HG03280 (cell line): ENCODE data around the gene BCAS1.
"Not testable (repeated sequence)": the region's sequence is repeated elsewhere in the genome, so short reads cannot be mapped to it uniquely, and the experiment has no call there.

Experiments
- ATAC-seq: cut with Tn5 transposase; IDR thresholded peaks from one replicate; pipeline ENCODE4 v1.9.1; 2021; ENCODE audit warnings: mild to moderate bottlenecking, moderate library complexity; ENCODE audit not compliant: unreplicated experiment

BCAS1 gene

DNA sequence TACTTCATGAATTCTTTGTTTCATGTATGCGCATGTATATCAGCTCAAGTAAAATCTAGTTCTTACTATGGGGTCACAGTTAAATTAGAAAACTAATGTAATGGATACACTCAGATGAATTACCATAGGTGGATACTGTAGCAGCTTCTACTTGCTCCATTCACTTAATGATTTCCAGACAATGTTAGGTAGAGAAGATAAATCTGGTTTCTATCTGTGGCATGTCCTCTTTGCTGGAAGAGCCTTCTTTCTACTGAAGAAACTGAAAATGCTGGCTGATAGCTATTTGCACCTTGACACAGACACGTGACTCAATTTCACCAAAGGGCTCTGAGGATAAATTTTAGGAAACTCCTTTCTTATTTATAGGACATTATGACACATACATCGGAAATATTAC, 49.5 kb downstream of the BCAS1 start:
- ATAC-seq: no peak

DNA sequence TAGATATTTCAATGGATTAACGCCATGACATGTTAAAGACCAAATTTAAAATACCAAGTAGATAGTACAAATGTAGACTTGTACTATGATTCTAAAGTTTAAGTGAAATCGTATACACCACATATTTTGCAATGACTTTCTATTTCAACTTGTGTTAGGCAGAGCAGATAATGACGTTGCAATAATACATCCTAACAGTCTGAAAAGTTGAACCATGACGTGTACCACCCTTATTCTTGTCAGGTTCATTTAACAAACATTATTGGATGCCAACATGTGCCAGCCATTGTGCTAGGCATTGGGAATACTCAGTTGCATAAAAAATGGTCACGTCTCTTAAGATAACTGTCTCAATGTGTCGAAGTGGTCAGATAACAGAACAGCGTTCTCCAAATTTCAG, 50.0 kb downstream of the BCAS1 start:
- ATAC-seq: no peak

DNA sequence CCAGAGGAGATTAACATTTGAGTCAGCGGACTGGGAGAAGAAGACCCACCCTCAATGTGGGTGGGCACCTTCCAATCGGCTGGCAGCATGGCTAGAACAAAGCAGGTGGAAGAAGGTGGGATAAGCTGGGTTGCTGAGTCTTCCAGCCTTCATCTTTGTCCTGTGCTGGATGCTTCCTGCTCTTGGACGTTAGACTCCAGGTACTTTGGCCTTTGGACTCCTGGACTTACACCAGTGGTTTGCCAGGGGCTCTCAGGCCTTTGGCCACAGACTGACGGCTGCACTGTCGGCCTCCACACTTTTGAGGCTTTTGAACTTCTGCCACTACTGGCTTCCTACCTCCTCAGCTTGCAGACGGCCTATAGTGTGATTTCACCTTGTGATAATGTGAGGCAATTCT, 50.8 kb downstream of the BCAS1 start:
- ATAC-seq: no peak

DNA sequence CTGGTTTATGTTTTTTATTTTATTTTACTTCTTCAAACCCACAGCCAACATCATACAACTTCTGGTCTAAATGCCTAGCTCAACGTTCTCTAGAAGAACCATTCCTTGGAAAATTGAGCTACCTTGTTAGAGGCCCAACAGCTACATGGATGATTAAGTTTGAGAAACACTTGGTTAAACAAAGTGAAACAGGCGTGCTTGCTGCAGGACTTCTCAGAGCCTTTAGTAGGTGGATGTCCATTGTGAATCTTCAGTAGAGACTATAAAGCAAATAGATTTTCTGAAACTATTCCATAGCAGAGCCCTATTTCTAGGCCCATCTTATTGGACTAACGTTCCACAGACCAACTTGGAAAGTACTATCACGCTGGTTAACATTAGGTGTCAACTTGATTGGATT, 51.3 kb downstream of the BCAS1 start:
- no peak for ATAC-seq

DNA sequence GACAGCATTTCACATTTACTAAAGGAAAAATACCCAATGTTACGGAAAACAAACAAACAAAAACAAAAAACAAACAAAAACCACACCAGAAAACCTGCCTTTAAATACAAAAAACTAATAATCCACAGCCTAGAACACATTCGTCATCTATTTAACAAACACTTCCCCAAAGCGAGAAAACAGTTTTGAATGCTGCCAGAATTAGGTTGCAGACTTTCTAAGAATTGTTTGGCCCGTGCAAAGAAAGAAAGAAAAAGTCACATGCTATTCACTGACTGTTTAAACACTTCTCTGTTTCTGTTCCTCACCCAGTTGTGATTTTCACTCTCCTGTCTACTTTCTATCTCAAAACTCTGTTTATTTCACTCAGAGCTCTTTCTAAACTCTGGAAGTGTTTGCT, 52.5 kb downstream of the BCAS1 start:
- peak; percentile 92 for ATAC-seq

DNA sequence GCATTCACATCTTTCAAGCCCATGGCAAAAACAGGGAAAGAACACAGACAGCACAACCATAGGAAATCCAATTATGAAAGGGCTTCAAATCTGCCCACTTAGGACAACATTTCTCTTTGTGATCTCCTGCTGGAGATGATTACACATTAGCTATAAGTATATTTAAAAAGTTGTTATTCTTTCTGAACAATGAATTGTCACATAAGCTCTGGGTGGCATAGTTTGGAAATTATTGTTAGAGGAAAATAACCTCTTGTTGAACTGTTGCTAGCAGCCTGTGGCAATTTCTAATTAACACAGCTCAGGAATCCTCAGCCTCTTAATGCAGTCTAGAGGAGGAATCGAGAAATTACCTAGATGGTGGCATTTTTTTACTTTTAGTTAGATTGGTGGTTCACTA, 54.9 kb downstream of the BCAS1 start:
- ATAC-seq: no peak

DNA sequence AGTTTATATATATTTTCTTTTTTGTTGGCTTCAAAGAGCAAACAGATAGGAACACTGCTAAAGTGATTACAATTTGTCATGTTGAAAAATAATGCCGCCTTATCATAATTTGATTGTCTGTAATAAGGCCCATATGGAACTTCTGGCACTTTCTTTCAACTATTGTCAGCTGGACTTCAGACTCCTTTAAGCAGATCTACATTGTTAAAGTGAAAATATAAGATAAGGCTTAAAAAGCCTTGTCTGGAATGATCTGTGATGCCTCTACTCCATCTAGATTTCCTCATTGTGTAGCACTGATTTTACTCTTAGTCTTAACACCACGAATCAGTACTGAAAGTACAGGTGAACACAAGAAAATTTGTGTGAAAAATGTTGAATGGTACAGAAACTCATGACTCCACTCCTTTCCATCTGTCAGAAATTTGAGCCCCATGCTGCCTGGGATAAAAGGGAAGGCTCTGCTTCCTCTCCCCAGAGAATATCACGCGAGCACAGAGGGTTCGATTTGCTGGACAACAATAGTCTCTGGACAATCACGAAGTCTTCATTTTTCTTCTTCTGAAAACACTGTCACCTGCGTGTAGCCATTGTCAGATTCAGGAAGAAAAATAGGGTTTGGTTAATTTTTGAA, 56.0 kb downstream of the BCAS1 start:
- no peak for ATAC-seq

DNA sequence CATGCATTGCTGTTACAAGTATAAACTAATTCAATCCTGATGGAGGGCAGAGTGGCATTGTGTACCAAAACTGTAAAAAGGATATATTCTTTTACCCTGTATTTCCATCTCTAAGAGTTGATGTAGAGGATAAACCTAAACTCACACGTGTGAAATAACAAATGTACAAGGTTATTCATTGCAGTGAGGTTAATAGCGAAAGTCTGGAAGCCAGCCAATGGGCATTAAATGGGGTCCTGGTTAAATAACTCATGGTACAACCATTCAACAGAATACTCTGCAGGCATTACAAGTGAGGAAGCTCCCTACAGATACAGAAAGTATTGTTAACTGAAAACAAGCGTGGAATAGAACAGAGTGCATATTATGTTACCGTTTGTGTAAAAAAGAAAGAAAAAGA, 56.9 kb downstream of the BCAS1 start:
- ATAC-seq: no peak

DNA sequence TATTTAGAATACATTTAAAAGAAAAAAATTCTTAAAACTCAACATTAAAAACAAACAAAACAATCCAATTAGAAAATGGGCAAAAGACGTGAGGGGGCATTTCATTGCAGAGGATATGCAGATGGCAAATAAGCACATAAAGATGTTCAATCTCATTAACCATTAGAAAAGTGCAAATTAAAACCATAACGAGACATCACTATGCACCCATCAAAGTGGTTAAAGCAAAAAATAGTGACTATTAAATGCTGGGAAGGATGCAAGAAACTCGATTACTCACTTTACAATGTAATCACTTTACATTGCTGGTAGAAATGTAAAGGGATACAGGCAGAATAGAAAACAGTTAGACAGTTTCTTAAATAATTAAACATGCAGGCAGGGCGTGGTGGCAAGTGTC, 59.0 kb downstream of the BCAS1 start:
- ATAC-seq: no peak

DNA sequence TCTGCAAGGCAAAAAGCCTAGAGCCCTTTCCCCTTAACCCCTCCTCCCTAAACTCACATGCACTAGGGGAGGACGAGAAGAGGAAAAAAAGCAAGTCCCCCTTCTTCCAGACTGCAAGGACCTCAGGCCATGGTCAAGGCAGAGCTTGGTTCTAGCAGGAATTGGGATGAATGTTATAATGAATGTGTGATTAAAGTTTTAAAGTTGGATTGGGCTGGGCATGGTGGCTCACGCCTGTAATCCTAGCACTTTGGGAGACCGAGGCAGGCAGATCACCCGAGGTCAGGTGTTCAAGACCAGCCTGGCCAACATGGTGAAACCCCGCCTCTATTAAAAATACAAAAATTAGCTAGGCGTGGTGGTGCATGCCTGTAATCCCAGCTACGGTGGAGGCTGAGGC, 64.2 kb downstream of the BCAS1 start:
- not testable (repeated sequence) for ATAC-seq

DNA sequence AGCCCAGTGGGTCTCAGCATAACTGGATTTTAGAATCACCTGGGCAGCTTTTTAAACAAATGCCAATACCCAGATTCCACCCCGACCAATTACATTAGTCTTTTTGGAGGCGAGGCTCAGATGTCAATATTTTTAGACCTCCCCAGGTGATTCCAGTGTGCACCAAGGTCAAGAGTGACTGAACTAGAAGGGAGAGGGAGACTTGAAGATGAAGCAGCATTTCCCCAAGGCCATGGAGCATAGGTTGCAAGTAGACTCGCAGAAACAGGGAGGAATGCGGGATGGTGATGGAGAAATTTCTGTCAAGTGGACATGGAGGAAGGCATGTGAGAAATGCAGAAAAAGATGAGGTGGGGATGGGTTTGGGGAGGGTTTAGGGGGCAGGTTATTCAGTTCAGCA, 64.9 kb downstream of the BCAS1 start:
- no peak for ATAC-seq

DNA sequence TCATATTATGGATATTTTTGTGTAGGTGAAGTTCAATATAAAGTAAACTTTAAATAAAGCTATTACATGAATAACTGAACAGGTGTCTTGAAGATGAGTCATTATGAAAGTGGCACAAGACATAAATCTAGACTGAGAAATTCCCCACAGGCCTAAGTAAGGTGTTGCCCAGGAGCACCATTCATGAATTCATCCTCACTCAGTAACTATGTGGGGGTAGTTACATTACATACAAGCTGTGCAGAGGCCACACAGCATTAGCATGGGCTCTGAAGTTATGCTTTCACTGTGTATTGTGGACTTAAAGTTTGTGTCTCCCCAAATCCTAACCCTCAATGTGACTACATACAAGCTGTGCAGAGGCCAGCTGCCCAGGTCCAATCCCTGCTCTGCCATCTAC, 65.9 kb downstream of the BCAS1 start:
- peak; percentile 89 for ATAC-seq

DNA sequence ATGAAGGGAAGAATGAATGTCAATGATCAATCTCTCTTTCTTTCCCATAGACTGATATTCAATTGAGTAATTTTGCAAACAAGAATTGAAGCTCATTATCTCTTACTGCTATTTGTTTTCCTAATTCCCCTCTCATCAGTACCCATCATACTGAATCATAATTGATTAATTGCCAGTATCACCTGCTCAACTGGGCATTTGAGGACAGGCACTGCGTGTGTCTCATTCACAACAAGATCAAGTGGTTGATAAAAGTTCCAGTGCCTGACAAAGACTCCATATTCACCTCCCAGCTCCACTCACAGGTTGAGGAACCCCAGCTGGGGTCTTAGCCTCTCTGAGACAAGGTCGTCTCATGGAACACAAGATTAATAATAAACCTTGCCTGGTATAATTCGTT, 67.7 kb downstream of the BCAS1 start:
- ATAC-seq: no peak

DNA sequence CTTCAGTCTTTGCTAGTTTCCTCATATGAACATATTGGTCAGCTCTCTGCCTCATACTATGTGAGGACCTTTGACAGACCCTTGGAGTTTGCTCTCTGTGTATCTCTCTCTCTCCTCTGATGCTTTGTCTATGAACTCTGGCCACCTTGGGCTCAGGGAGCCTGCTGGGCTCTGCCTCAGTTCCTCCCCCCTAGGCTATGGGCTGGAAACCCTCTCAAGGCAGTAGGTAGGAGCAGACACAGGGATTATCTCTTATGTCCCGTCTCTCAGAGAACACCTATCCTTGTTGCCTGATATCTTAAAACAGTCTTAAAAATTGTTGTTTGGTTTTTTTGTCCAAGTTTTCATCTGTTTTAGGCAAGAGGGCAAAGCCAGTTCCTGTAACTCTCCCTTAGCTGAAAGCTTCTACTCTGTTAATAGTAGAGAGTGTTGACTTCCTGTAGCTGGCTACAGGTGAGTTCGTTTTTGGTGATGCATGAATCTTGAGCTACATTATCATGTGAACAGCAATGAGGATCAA, 68.3 kb downstream of the BCAS1 start:
- no peak for ATAC-seq

DNA sequence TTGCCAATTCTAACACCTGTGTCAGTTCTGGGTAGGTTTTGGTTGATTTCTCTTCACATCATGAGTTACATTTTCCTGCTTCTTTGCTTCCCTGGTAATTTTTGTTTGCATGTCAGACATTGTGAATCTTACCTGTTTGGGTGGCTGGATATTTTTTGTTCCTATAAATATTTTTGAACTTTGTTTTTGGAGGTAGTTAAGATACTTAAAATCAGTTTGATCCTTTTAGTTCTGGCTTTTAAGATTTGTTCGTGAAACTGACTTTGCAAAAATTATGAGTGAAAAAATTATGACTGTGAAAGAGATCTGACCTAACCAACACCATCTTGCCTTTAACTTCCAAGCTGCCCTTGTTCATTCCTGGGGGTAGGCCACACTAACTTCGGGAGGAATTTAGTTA, 69.5 kb downstream of the BCAS1 start:
- ATAC-seq: no peak

DNA sequence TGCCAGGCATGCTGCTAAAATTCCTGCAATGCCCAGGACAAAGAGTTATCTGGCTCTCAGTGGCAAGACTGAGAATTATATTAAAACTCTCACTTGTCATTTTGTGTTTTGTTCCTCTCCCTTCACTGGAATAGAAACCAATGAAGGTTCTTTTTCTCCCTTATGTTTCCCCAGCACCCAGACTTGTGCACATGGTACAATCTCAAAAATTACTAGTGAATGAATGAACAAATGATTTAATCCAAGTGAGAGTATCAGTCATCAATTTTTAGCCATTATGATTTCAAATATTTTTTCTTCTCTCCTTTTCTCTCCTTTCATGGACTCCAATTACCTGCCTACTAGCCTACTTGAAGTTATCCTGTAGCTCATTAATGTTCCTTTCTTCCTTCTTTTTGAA, 70.1 kb downstream of the BCAS1 start:
- no peak for ATAC-seq

DNA sequence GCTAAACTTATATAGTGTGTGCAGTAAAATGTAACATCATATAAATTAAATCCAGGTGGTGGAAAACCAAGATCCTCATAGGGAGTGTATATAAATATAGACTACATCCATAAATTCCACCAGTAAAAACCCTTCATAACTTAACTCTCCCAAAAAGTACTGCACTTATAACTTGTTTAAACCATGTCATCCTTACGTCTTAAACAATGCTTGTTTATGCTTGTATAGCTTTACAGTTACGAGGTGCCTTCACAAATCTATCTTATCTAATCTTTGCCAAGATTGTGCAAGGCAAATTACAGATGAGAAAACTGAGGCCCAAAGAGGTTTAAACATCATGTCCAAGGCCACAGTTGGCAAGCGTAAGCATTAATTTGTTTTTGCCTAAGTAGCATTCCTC, 71.3 kb downstream of the BCAS1 start:
- ATAC-seq: no peak

DNA sequence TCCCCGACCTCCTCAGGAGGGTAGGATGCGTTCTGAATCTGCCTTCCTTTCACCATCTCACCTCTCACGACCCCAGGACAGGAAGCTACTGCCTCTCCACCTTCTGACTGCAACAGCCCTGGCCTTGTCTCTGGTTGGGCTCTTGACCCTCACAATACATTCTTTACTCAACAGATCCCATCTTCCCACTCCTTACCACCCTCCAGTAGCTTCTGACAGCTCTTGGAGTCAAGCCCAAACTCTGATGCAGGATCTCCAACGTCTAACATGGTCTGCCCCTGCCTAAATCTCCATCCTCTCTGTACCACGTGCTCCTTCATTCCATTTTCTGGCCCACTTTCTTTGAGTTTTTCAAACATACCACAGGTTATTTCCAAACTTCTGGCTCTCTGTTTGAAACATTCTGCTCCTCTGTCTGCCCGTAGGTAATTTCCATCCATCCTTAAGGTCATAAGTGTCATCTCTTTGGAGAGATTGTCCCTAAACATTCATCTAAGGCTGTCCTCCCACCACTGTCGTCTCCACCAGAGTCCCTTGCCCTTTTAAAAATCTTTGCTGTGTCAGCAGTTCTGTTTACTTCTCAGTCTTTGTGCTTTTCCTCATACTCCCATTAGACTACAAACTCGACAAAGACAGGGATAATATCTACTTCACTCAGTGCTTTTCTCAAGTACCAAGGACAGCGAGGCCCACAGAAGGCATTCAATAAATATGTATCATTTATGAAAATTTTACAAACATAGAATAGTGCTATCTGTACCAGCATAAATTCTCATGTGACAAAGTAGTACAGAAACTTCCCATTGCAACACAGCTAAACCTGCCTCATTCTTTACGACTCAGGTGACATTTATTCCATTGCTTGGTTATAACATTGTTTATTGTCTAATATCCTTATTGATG, 73.6 kb downstream of the BCAS1 start:
- ATAC-seq: no peak

DNA sequence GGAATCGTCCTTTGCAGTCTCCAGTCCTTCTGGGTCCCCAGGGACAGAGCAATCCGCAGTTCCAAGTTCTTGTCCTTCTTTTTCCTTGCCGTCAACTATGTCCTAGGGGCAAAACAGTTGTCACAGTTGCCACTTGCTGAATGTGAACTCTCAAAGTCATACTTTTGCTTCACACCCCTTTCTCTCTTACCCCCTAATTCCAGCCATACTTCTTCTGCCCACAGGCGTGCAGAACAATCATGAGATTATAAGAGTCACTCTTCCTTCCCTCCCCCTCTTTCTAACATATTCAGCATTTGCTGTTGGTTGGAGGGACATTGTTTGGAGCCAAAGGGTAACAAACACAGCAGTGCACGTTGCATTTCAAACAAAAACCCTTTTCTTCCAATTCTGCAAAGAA, 74.4 kb downstream of the BCAS1 start:
- no peak for ATAC-seq

DNA sequence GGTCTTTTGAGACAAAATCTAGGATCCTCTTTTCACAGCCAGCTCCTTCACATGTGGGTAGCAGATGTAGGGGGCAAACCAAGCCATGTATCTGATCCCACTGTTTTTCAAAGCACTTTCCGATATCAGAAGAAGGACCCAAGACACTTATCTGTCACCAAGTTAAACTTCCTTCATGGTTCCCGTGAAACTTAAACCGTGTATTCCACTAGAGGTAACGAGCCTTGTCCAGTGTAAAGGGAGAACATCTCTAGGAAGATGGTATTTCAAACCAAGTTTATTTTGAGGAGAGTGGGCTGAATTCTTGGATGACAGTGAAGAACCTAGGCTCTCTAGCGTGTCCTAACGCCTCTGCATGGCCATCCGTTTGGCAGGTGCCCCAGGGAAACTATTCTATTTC, 76.3 kb downstream of the BCAS1 start:
- ATAC-seq: no peak

DNA sequence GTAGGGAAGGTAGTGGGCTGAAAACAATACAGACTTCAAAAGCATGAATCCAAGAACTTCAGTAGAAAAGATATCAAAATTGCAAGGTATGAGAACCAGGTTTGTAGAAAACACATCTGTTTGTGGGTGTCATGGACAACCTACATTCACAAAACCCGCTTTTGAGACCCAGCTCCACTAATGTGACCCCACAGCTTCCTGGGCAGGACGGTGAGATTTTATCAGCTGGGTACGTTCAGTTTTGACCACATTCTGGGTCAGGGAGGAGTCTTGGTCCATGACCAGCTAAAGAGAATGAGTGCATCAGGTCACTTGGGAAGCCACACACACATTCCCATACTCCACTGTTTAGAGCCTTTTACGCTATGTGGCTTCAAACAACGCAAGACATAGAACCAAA, 77.1 kb downstream of the BCAS1 start:
- no peak for ATAC-seq

DNA sequence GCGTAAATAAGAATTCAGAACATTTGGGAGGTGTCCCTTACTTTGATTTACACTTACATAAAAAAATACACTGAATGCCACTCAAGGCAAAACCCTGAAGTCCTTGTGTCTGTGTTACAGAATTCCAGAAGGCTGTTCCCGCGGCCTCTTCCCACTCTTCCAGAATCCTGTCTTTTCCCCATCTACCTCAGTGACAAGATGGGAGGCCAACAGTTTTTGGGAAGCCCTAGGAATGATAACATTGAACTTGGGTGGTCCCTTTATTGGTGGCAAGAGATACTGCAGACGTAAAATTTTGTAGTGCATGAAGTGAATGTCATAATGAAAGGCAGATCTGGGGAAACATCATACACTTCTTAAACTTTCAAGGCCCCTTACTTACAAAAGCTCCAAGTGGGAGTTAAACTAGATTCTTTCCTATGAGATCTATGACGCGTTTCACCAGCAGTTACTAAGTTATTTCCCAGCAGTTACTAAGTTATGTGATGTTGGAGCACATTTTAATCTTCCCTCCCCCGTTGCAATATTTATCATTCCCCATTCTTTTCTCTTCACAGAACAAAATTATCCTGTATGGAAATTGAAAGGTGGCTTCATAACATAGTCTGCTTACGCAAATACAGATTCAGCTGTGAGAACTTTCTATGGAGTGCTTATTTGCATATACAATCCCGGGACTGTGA, 79.5 kb downstream of the BCAS1 start:
- ATAC-seq: no peak
